HEK293 (cell line): ENCODE measurements around the gene BTBD2.

ENCODE experiments used
- BCL11B ChIP-seq: fragments of 450-650 bp; formaldehyde crosslinking; IDR thresholded peaks from 2 replicates; pipeline ENCODE4 v1.5.1; 2016; ENCODE audit warnings: low read depth, missing biosample characterization, missing genetic modification characterization
- HOXD13 ChIP-seq: sonication (generic); formaldehyde crosslinking; IDR thresholded peaks from 2 replicates; pipeline ENCODE4 v1.8.0; 2022; ENCODE audit warnings: missing genetic modification reagents, borderline replicate concordance
- KLF17 ChIP-seq: fragments of 450-650 bp; formaldehyde crosslinking; IDR thresholded peaks from 2 replicates; pipeline ENCODE4 v1.5.1; 2016; ENCODE audit warnings: missing biosample characterization, missing genetic modification characterization
- KLF9 ChIP-seq: fragments of 450-650 bp; formaldehyde crosslinking; IDR thresholded peaks from 2 replicates; pipeline ENCODE4 v1.5.1; 2016; ENCODE audit warnings: missing biosample characterization, missing genetic modification characterization, low read depth
- OVOL3 ChIP-seq: fragments of 450-650 bp; formaldehyde crosslinking; IDR thresholded peaks from 2 replicates; pipeline ENCODE4 v1.5.1; 2016; ENCODE audit warnings: missing biosample characterization, missing genetic modification characterization
- PATZ1 ChIP-seq: fragments of 450-650 bp; formaldehyde crosslinking; IDR thresholded peaks from 2 replicates; pipeline ENCODE4 v1.5.1; 2016; ENCODE audit warnings: missing biosample characterization, missing genetic modification characterization
- PRDM1 ChIP-seq: fragments of 450-650 bp; formaldehyde crosslinking; IDR thresholded peaks from 2 replicates; pipeline ENCODE4; 2016; ENCODE audit warnings: missing biosample characterization, missing genetic modification characterization
- TSHZ1 ChIP-seq: fragments of 450-650 bp; formaldehyde crosslinking; IDR thresholded peaks from 2 replicates; pipeline ENCODE4 v1.5.1; 2016; ENCODE audit warnings: missing biosample characterization, missing genetic modification characterization, borderline replicate concordance
- ZBTB8A ChIP-seq: fragments of 450-650 bp; formaldehyde crosslinking; IDR thresholded peaks from 2 replicates; pipeline ENCODE4 v1.5.1; 2016; ENCODE audit warnings: missing biosample characterization, missing genetic modification characterization
- ZFHX2 ChIP-seq: fragments of 450-650 bp; formaldehyde crosslinking; conservative IDR thresholded peaks from 2 replicates; pipeline ENCODE4 v1.5.1; 2016; ENCODE audit warnings: missing biosample characterization, missing genetic modification characterization
- ZFP69B ChIP-seq: fragments of 450-650 bp; formaldehyde crosslinking; IDR thresholded peaks from 2 replicates; pipeline ENCODE4 v1.5.1; 2016; ENCODE audit warnings: missing biosample characterization, missing genetic modification characterization
- ZNF24 ChIP-seq: fragments of 450-650 bp; formaldehyde crosslinking; IDR thresholded peaks from 2 replicates; pipeline ENCODE4 v1.5.1; 2016; ENCODE audit warnings: missing biosample characterization, missing genetic modification characterization
- ZNF341 ChIP-seq: fragments of 450-650 bp; formaldehyde crosslinking; IDR thresholded peaks from 2 replicates; pipeline ENCODE4; 2016; ENCODE audit warnings: low read depth, missing biosample characterization, missing genetic modification characterization
- ZNF391 ChIP-seq: fragments of 450-650 bp; formaldehyde crosslinking; IDR thresholded peaks from 2 replicates; pipeline ENCODE4 v1.5.1; 2016; ENCODE audit warnings: low read depth, missing biosample characterization, missing genetic modification characterization, borderline replicate concordance
- ZNF398 ChIP-seq: fragments of 450-650 bp; formaldehyde crosslinking; IDR thresholded peaks from 2 replicates; pipeline ENCODE4 v1.5.1; 2017; ENCODE audit warnings: missing biosample characterization, missing genetic modification characterization
- ZNF449 ChIP-seq: fragments of 450-650 bp; formaldehyde crosslinking; IDR thresholded peaks from 2 replicates; pipeline ENCODE4 v1.5.1; 2017; ENCODE audit warnings: missing biosample characterization, mild to moderate bottlenecking, missing genetic modification characterization, moderate library complexity
- ZNF521 ChIP-seq: fragments of 450-650 bp; formaldehyde crosslinking; IDR thresholded peaks from 2 replicates; pipeline ENCODE4 v1.5.1; 2017; ENCODE audit warnings: missing biosample characterization, mild to moderate bottlenecking, missing genetic modification characterization
- ZNF596 ChIP-seq: fragments of 450-650 bp; IDR thresholded peaks from 2 replicates; pipeline ENCODE4 v1.5.0; 2018; ENCODE audit warnings: missing biosample characterization, mild to moderate bottlenecking, missing genetic modification characterization, moderate library complexity
- ZNF623 ChIP-seq: fragments of 450-650 bp; formaldehyde crosslinking; IDR thresholded peaks from 2 replicates; pipeline ENCODE4 v1.5.1; 2016; ENCODE audit warnings: missing biosample characterization, missing genetic modification characterization
- ZNF624 ChIP-seq: fragments of 450-650 bp; formaldehyde crosslinking; IDR thresholded peaks from 2 replicates; pipeline ENCODE4 v1.5.1; 2017; ENCODE audit warnings: missing biosample characterization, missing genetic modification characterization
- ZNF639 ChIP-seq: fragments of 450-650 bp; formaldehyde crosslinking; IDR thresholded peaks from 2 replicates; pipeline ENCODE4 v1.5.1; 2016; ENCODE audit warnings: missing biosample characterization, missing genetic modification characterization
- ZNF670 ChIP-seq: fragments of 450-650 bp; formaldehyde crosslinking; IDR thresholded peaks from 2 replicates; pipeline ENCODE4 v1.5.1; 2016; ENCODE audit warnings: missing biosample characterization, missing genetic modification characterization, low read depth
- ZNF692 ChIP-seq: fragments of 450-650 bp; formaldehyde crosslinking; IDR thresholded peaks from 2 replicates; pipeline ENCODE4 v1.5.1; 2016; ENCODE audit warnings: missing biosample characterization, missing genetic modification characterization
- ZNF76 ChIP-seq: fragments of 450-650 bp; formaldehyde crosslinking; IDR thresholded peaks from 2 replicates; pipeline ENCODE4; 2016; ENCODE audit warnings: low read depth, missing biosample characterization, missing genetic modification characterization, borderline replicate concordance
- ZNF768 ChIP-seq: fragments of 450-650 bp; formaldehyde crosslinking; IDR thresholded peaks from 2 replicates; pipeline ENCODE4 v1.5.1; 2018; ENCODE audit warnings: missing biosample characterization, mild to moderate bottlenecking, missing genetic modification characterization
- ZNF792 ChIP-seq: fragments of 450-650 bp; formaldehyde crosslinking; IDR thresholded peaks from 2 replicates; pipeline ENCODE4 v1.5.1; 2016; ENCODE audit warnings: missing biosample characterization, missing genetic modification characterization
- ZNF843 ChIP-seq: fragments of 450-650 bp; formaldehyde crosslinking; IDR thresholded peaks from 2 replicates; pipeline ENCODE4 v1.5.1; 2016; ENCODE audit warnings: missing biosample characterization, missing genetic modification characterization

Gene BTBD2

GRCh38 chr19:2060884-2061494, 45.5 kb upstream of the BTBD2 start (continued):
- TF ChIP-seq ZNF670 (tag by site-specific recombination) (no peak), ZNF449 (0 out of 2 replicates have a peak, but pooled peaks have one; percentile 18), OVOL3 (tag by site-specific recombination) (no peak), ZNF623 (tag by site-specific recombination) (no peak), ZNF792 (tag by site-specific recombination) (no peak), ZNF768 (tag by site-specific recombination) (no peak), TSHZ1 (tag by site-specific recombination) (no peak), HOXD13 (CRISPR knock-in tag) (no peak), ZNF843 (tag by site-specific recombination) (no peak), ZNF596 (tag by site-specific recombination) (no peak), BCL11B (tag by site-specific recombination) (0 out of 2 replicates have a peak, but pooled peaks have one; percentile 73), ZNF24 (tag by site-specific recombination) (0 out of 2 replicates have a peak, but pooled peaks have one; percentile 20), ZNF398 (tag by site-specific recombination) (peak; percentile 8; the same call in 1 of the 2 replicates), ZNF692 (tag by site-specific recombination) (peak; percentile 65), ZBTB8A (tag by site-specific recombination) (peak; percentile 89), PRDM1 (tag by site-specific recombination) (no peak), ZFHX2 (tag by site-specific recombination) (0 out of 2 replicates have a peak, but pooled peaks have one; percentile 4), KLF9 (tag by site-specific recombination) (peak; percentile 27; the same call in 1 of the 2 replicates), ZNF391 (no peak), ZNF639 (tag by site-specific recombination) (no peak), PATZ1 (tag by site-specific recombination) (peak; percentile 95), ZNF624 (tag by site-specific recombination) (no peak), ZNF521 (tag by site-specific recombination) (no peak), KLF17 (0 out of 2 replicates have a peak, but pooled peaks have one; percentile 42), ZNF76 (tag by site-specific recombination) (no peak), ZFP69B (tag by site-specific recombination) (0 out of 2 replicates have a peak, but pooled peaks have one; percentile 11), ZNF341 (tag by site-specific recombination) (peak; percentile 48; the same call in 1 of the 2 replicates)
